T1000 (cell line): ENCODE data around the gene RNU5D-1.
"Not testable (repeated sequence)": the region's sequence is repeated elsewhere in the genome, so short reads cannot be mapped to it uniquely, and the experiment has no call there.

ENCODE experiments used
- DNase-seq: peaks from one replicate; lab custom pipeline; 2025; ENCODE audit warnings: mixed read lengths; lab: John Stamatoyannopoulos, UW

The RNU5D-1 gene

GRCh38 chr1:44730741-44731512 is at the start of gene RNU5D-1:
RNU5D-1 (minus strand) TSS chr1:44731170.
- DNase-seq: peak; percentile 85

- DNase-seq: no peak
Observed at GRCh38 chr1:44780583-44781121, 49.7 kb upstream of the RNU5D-1 start.

GRCh38 chr1:44778705-44779576 is 48.0 kb upstream of the RNU5D-1 start:
- no peak for DNase-seq

- no peak for DNase-seq
Observed at GRCh38 chr1:44777969-44778635, 47.1 kb upstream of the RNU5D-1 start.

- no peak for DNase-seq
Observed at GRCh38 chr1:44777547-44777946, 46.6 kb upstream of the RNU5D-1 start.

- no peak for DNase-seq
Observed at GRCh38 chr1:44776730-44777068, 45.7 kb upstream of the RNU5D-1 start.

- DNase-seq: no peak
Observed at GRCh38 chr1:44775930-44776729, 45.2 kb upstream of the RNU5D-1 start.

- peak; percentile 87 for DNase-seq
Observed at GRCh38 chr1:44775078-44775929, 44.3 kb upstream of the RNU5D-1 start, which contains the start of gene RPS8. RPS8 (plus strand) TSS chr1:44775540; CDS start chr1:44775597, 57 bp downstream.

GRCh38 chr1:44766421-44766820 is 35.5 kb upstream of the RNU5D-1 start:
- not testable (repeated sequence) for DNase-seq

GRCh38 chr1:44760876-44761275 is 29.9 kb upstream of the RNU5D-1 start:
- DNase-seq: no peak

GRCh38 chr1:44759077-44759476 is 28.1 kb upstream of the RNU5D-1 start:
- DNase-seq: no peak

- DNase-seq: no peak
Observed at GRCh38 chr1:44757420-44757819, 26.4 kb upstream of the RNU5D-1 start.

GRCh38 chr1:44747878-44748277 is 16.9 kb upstream of the RNU5D-1 start:
- no peak for DNase-seq

GRCh38 chr1:44743211-44743610 is 12.2 kb upstream of the RNU5D-1 start:
- no peak for DNase-seq

GRCh38 chr1:44740179-44740617 is 9.2 kb upstream of the RNU5D-1 start:
- no peak for DNase-seq

- DNase-seq: peak; percentile 96
Observed at GRCh38 chr1:44739307-44740178, 8.6 kb upstream of the RNU5D-1 start, which contains the start of gene KIF2C. KIF2C (plus strand) TSS chr1:44739837; CDS start chr1:44739933, 96 bp downstream.

GRCh38 chr1:44738953-44739306 is 8.0 kb upstream of the RNU5D-1 start:
- not testable (repeated sequence) for DNase-seq

- no peak for DNase-seq
Observed at GRCh38 chr1:44735992-44736391, 5.0 kb upstream of the RNU5D-1 start.

GRCh38 chr1:44733784-44734183 is 2.8 kb upstream of the RNU5D-1 start:
- no peak for DNase-seq
